Stimulated activated memory B cell treated with anti-CD40 and anti-IgM and Interleukin-4, amounts not matched to agents 10 μg/mL and 1 μg/mL and 100 μg/mL, for 72 hours (primary cell): Measurements from ENCODE around the gene UROC1.

ENCODE experiments used
- ATAC-seq: fragments of 150-1000 bp; cut with Tn5 transposase; 2 replicates; pipeline ENCODE4 v1.10.0; 2021
- H3K27ac Mint-ChIP-seq: one replicate; pipeline ENCODE4 v1.8.0; 2022; ENCODE audit warnings: mild to moderate bottlenecking, mixed read lengths
- H3K27me3 Mint-ChIP-seq: one replicate; pipeline ENCODE4 v1.8.0; 2022; ENCODE audit warnings: mixed read lengths
- H3K36me3 Mint-ChIP-seq: one replicate; pipeline ENCODE4 v1.8.0; 2022; ENCODE audit warnings: mixed read lengths
- H3K4me1 Mint-ChIP-seq: one replicate; pipeline ENCODE4 v1.8.0; 2022; ENCODE audit warnings: mixed read lengths
- H3K4me3 Mint-ChIP-seq: one replicate; pipeline ENCODE4 v1.8.0; 2022; ENCODE audit warnings: mild to moderate bottlenecking, moderate library complexity, mixed read lengths
- H3K9me3 Mint-ChIP-seq: one replicate; pipeline ENCODE4 v1.8.0; 2022; ENCODE audit warnings: mixed read lengths

Gene UROC1

DNA sequence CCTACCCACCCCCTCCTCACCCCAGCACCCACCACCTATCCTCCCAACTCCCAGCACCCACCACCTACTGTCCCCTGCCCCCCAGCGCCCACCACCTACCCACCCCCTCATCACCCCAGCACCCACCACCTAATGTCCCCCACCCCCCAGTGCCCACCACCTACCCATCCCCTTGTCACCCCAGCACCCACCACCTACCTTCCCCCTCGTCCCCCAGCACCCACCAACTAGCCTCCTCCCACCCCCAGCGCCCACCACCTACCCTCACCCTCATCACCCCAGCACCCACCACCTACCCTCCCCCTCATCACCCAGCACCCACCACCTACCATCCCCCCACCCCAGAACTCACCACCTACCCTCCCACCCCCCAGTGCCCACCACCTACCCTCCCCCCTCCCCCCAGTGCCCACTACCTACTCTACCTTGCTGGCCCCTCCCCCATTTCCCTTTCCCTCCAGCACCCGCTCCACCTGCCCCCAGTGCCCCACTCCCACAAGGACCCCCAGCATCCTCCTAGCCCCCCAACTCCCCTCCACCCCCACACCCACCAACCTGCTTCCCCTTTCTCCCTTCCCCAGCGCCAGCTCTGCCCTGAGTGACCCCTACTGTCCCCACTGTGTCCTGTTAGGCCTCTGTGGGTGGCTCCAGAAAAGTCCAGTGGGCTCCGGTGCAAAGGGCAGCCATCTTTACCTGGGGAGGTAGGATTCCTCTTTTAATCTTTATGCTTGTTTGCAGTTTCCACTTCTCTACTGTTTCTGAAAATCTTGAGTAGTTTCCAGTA lies 1.2 kb downstream of the UROC1 start:
- ATAC-seq: peak; percentile 49
- Mint-ChIP-seq H3K27me3 (peaks cover 18% of the 10 kb centered on the region), H3K4me1 (no peaks in the 10 kb centered on the region), H3K36me3 (no peaks in the 10 kb centered on the region), H3K4me3 (no peak overlapping the region), H3K27ac (no peak overlapping the region), H3K9me3 (no peaks in the 10 kb centered on the region)

DNA sequence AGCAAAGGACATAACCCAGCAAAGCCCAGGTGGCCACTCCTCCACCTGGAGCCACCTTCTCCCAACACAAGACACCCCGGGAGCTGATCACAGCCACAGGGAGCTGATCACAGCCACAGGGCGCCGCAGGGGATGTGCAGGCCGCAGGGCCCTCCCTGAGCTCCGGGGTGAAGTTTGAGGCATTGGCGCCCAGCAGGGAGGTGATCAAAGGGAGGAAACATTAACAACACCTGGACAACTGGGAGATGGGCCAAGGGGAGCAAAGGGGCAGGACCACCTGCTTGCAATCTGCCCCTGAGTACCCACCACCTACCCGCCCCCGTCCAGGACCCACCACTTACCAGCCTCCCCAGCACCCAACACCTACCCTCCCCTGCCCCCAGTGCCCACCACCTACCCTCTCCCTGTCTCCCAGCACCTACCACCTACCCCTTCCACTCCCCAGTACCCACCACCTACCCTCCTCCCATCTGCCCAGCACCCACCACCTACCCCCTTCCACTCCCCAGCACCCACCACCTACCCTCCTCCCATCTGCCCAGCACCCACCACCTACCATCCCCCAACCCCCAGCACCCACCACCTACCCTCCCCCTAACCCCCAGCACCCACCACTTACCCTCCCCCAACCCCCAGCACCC lies 2.4 kb downstream of the UROC1 start:
- H3K36me3 Mint-ChIP-seq: no peaks in the 10 kb centered on the region
- H3K4me3 Mint-ChIP-seq: no peak overlapping the region
- H3K4me1 Mint-ChIP-seq: no peaks in the 10 kb centered on the region
- no peak overlapping the region for H3K27ac Mint-ChIP-seq
- peak; percentile 54 for ATAC-seq
- no peaks in the 10 kb centered on the region for H3K9me3 Mint-ChIP-seq
- H3K27me3 Mint-ChIP-seq: peaks cover 13% of the 10 kb centered on the region

- Mint-ChIP-seq H3K9me3 (no peaks in the 10 kb centered on the region), H3K36me3 (no peaks in the 10 kb centered on the region), H3K4me3 (no peak overlapping the region), H3K4me1 (no peaks in the 10 kb centered on the region), H3K27me3 (peaks cover 11% of the 10 kb centered on the region), H3K27ac (no peak overlapping the region)
- ATAC-seq: no peak
Observed at GRCh38 chr3:126514161-126514560, 3.4 kb downstream of the UROC1 start.

GRCh38 chr3:126512916-126513650 lies 4.5 kb downstream of the UROC1 start:
- ATAC-seq: no peak
- Mint-ChIP-seq H3K9me3 (no peaks in the 10 kb centered on the region), H3K27ac (no peak overlapping the region), H3K4me3 (no peak overlapping the region), H3K4me1 (no peaks in the 10 kb centered on the region), H3K27me3 (peaks cover 11% of the 10 kb centered on the region), H3K36me3 (no peaks in the 10 kb centered on the region)

GRCh38 chr3:126512026-126512425 lies 5.5 kb downstream of the UROC1 start:
- ATAC-seq: no peak
- no peaks in the 10 kb centered on the region for H3K4me1 Mint-ChIP-seq

DNA sequence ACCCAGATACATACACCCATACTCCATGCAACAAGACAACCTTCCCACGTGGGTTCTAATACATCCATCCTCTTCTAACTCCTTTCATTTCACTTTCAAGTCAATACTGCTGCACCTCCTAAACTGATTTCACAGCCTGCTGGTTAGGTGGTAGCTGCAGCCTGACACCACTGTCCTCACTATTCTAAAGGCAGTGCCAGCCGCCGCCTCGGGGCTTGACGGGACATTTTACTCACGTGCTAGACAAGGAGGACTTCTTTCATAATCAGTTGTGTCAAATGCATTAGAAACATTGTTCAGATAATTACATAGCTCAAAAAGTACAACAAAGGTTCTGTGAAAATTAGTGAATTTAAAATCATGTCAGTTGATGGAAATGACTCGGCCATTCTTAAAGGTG lies 6.3 kb downstream of the UROC1 start:
- Mint-ChIP-seq H3K9me3 (no peaks in the 10 kb centered on the region), H3K36me3 (no peaks in the 10 kb centered on the region), H3K4me3 (no peak overlapping the region), H3K4me1 (no peaks in the 10 kb centered on the region), H3K27ac (no peak overlapping the region), H3K27me3 (no peaks in the 10 kb centered on the region)
- no peak for ATAC-seq

More at GRCh38 chr3:126512026-126512425, 5.5 kb downstream of the UROC1 start:
- Mint-ChIP-seq H3K36me3 (no peaks in the 10 kb centered on the region), H3K27ac (no peak overlapping the region), H3K4me3 (no peak overlapping the region), H3K27me3 (peaks cover 2% of the 10 kb centered on the region), H3K9me3 (no peaks in the 10 kb centered on the region)

DNA sequence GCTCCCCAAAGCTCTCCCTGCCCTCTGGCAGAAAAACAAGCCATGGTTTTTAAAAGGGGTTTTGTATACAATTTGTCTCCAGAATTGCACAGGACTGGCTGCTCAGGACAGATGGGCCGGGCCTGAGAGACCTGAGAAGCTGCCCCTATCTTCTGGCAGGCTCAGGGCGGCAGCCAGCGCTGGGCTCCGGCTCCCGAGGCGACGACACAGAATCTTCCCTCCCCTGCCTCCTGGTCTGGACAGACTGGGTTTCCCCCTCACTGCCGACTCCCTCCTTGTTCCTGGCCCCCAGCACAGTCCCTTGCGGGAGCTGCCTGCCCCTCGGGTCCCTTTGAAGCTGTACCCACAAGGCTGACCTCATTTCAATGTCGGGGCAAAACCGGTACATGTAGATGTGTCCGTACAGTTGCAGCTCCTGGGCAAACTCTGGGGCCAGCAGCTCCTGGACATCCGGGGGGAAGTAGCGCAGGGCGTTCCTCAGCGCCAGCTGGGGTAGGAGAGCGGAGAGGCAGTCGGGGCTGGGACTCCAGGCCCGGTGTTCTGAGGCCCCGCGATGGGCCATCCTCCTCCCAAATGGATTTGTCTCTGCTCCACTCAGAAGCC lies 7.2 kb downstream of the UROC1 start:
- H3K27ac Mint-ChIP-seq: no peak overlapping the region
- no peaks in the 10 kb centered on the region for H3K4me1 Mint-ChIP-seq
- H3K27me3 Mint-ChIP-seq: peaks cover 3% of the 10 kb centered on the region
- no peaks in the 10 kb centered on the region for H3K36me3 Mint-ChIP-seq
- H3K4me3 Mint-ChIP-seq: no peak overlapping the region
- no peaks in the 10 kb centered on the region for H3K9me3 Mint-ChIP-seq
- ATAC-seq: no peak

GRCh38 chr3:126509597-126510307 lies 7.8 kb downstream of the UROC1 start:
- ATAC-seq: no peak
- Mint-ChIP-seq H3K4me3 (no peak overlapping the region), H3K36me3 (no peaks in the 10 kb centered on the region), H3K9me3 (no peaks in the 10 kb centered on the region), H3K27me3 (peaks cover 9% of the 10 kb centered on the region), H3K4me1 (no peaks in the 10 kb centered on the region), H3K27ac (no peak overlapping the region)

DNA sequence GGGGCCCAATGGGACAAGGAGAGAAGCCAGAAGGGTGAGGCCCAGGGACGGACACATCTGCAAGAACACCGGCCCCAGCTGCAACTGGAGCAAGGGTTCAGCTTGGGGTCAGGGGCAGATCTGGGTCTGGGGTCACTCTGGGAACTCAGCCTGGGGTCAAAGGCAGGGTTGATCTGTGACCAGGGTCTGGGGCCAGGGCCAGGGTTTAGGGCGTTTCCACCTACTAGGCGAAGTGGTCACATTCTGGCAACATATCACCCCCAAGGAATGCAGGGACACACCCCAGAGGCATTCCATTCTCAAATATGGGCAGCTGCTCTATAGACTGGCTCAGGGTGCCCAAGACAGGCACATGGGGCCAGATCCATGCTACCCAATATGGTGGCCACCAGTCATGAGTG lies 9.0 kb downstream of the UROC1 start:
- H3K9me3 Mint-ChIP-seq: no peaks in the 10 kb centered on the region
- peaks cover 12% of the 10 kb centered on the region for H3K27me3 Mint-ChIP-seq
- ATAC-seq: no peak
- no peaks in the 10 kb centered on the region for H3K36me3 Mint-ChIP-seq
- no peak overlapping the region for H3K4me3 Mint-ChIP-seq
- H3K27ac Mint-ChIP-seq: no peak overlapping the region
- no peaks in the 10 kb centered on the region for H3K4me1 Mint-ChIP-seq

DNA sequence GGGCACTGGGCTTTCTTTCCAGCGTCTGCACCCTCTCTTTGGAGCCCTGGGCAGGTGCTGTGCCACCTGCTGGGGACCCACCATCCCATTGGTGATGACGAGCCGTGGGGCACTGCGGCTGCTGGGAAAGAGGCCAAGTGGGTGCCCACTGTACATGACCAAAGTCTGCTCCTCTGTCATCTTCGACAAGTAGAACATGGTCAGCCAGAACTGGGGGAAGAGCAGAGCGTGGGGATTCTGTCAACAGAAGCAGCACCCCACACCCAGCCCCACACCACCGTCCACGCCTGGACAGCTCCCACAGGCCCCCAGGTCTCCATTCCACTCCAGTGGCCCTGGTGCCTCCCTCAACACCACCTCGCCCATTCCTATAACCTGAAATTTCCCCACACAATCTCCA lies 9.7 kb downstream of the UROC1 start:
- H3K4me3 Mint-ChIP-seq: no peak overlapping the region
- H3K36me3 Mint-ChIP-seq: no peaks in the 10 kb centered on the region
- no peaks in the 10 kb centered on the region for H3K4me1 Mint-ChIP-seq
- H3K9me3 Mint-ChIP-seq: no peaks in the 10 kb centered on the region
- H3K27ac Mint-ChIP-seq: no peak overlapping the region
- H3K27me3 Mint-ChIP-seq: peaks cover 12% of the 10 kb centered on the region
- no peak for ATAC-seq

- peaks cover 12% of the 10 kb centered on the region for H3K27me3 Mint-ChIP-seq
- ATAC-seq: no peak
Observed at GRCh38 chr3:126503701-126504100, 13.9 kb downstream of the UROC1 start.

DNA sequence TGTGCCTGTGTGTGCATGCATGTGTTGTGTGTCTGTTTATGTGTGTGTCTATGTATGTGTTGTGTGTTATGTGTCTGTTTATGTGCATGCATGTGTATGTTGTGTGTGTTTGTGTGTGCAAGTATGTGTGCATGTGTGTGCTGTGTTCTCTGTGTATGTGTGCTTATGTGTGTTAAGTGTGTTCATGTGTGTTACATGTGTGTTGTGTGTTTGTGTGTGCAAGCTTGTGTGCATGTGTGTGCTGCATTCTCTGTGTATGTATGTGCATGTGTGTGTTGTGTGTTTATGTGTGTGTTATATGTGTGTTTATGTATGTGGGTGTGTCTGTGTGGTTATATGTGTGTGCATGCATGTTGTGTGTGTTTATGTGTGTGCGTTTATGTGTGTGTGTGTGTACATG lies 14.9 kb downstream of the UROC1 start:
- Mint-ChIP-seq H3K27me3 (peaks cover 12% of the 10 kb centered on the region), H3K36me3 (no peaks in the 10 kb centered on the region), H3K4me3 (no peak overlapping the region), H3K27ac (no peak overlapping the region), H3K4me1 (no peaks in the 10 kb centered on the region), H3K9me3 (no peaks in the 10 kb centered on the region)
- no peak for ATAC-seq

More at GRCh38 chr3:126503701-126504100, 13.9 kb downstream of the UROC1 start:
- Mint-ChIP-seq H3K4me1 (no peaks in the 10 kb centered on the region), H3K9me3 (no peaks in the 10 kb centered on the region), H3K4me3 (no peak overlapping the region), H3K36me3 (no peaks in the 10 kb centered on the region), H3K27ac (no peak overlapping the region)

DNA sequence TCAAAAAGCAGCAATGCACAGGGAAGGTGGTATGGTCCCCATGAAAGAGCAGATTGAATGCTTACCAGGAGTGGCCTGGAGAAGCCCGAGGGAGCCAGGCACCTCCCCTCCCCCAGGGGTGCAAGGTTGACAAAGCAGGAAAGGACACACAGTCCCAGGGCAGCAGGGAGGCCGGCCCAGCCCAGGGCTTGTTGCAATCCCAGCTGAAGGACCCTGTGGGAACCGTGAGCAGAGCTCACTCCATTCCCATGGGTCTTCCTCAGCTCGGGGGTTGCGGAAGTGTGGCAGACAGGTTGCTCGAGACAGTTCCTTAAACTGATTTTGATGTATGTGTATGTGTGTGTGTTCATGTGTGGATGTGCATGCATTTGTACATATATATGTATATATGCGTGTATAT lies 15.8 kb downstream of the UROC1 start:
- no peak overlapping the region for H3K4me3 Mint-ChIP-seq
- no peaks in the 10 kb centered on the region for H3K4me1 Mint-ChIP-seq
- H3K27ac Mint-ChIP-seq: no peak overlapping the region
- no peaks in the 10 kb centered on the region for H3K36me3 Mint-ChIP-seq
- no peak for ATAC-seq
- H3K9me3 Mint-ChIP-seq: no peaks in the 10 kb centered on the region
- peaks cover 12% of the 10 kb centered on the region for H3K27me3 Mint-ChIP-seq

GRCh38 chr3:126501054-126501453 lies 16.5 kb downstream of the UROC1 start:
- Mint-ChIP-seq H3K36me3 (no peaks in the 10 kb centered on the region), H3K27me3 (peaks cover 12% of the 10 kb centered on the region), H3K9me3 (no peaks in the 10 kb centered on the region), H3K4me3 (no peak overlapping the region), H3K4me1 (no peaks in the 10 kb centered on the region), H3K27ac (no peak overlapping the region)
- no peak for ATAC-seq

GRCh38 chr3:126500016-126500415 lies 17.6 kb downstream of the UROC1 start:
- H3K4me3 Mint-ChIP-seq: no peak overlapping the region
- H3K36me3 Mint-ChIP-seq: no peaks in the 10 kb centered on the region
- H3K9me3 Mint-ChIP-seq: no peaks in the 10 kb centered on the region
- peaks cover 5% of the 10 kb centered on the region for H3K27me3 Mint-ChIP-seq
- ATAC-seq: no peak
- H3K4me1 Mint-ChIP-seq: no peaks in the 10 kb centered on the region
- no peak overlapping the region for H3K27ac Mint-ChIP-seq
